Osteocyte (in vitro differentiated cells): ENCODE measurements around the gene TLCD3A. TPM values are rescaled to one million over a fixed set of nuclear protein-coding genes. Genes with fewer than 3 reads are reported as not detected.
"Not testable (repeated sequence)": the region's sequence is repeated elsewhere in the genome, so short reads cannot be mapped to it uniquely, and the experiment has no call there.

Source experiments
- DNase-seq: peaks from one replicate; pipeline ENCODE4 v3.0.0; 2021; ENCODE audit warnings: mixed read lengths; ENCODE audit not compliant: unreplicated experiment; ENCODE audit errors: extremely low spot score
- H3K27ac Mint-ChIP-seq: one replicate; pipeline ENCODE4 v1.8.0; 2021; ENCODE audit warnings: mild to moderate bottlenecking, mixed read lengths; ENCODE audit not compliant: unreplicated experiment
- H3K27me3 Mint-ChIP-seq: one replicate; pipeline ENCODE4 v1.8.0; 2021; ENCODE audit warnings: mixed read lengths; ENCODE audit not compliant: unreplicated experiment
- H3K36me3 Mint-ChIP-seq: one replicate; pipeline ENCODE4 v1.8.0; 2021; ENCODE audit warnings: mixed read lengths; ENCODE audit not compliant: unreplicated experiment
- H3K4me1 Mint-ChIP-seq: one replicate; pipeline ENCODE4 v1.8.0; 2021; ENCODE audit warnings: mixed read lengths; ENCODE audit not compliant: unreplicated experiment
- H3K4me3 Mint-ChIP-seq: one replicate; pipeline ENCODE4 v1.8.0; 2021; ENCODE audit warnings: mild to moderate bottlenecking, moderate library complexity, mixed read lengths; ENCODE audit not compliant: unreplicated experiment
- H3K9me3 Mint-ChIP-seq: one replicate; pipeline ENCODE4 v1.8.0; 2021; ENCODE audit warnings: mixed read lengths; ENCODE audit not compliant: unreplicated experiment
- CTCF ChIP-seq: fragments of 200-600 bp; sonication (generic); IDR thresholded peaks from 2 replicates; pipeline ENCODE4 v1.5.0; 2021; ENCODE audit warnings: antibody characterized with exemption, mild to moderate bottlenecking, moderate library complexity
- total RNA-seq: library from RNA; stranded (reverse); gene quantifications from 2 replicates; pipeline ENCODE4 v1.2.1, GENCODE V29; 2021

The TLCD3A gene
- total RNA-seq, 1 donor from 2014 or later: 23.7 TPM

GRCh38 chr17:753418-753817 is 21.0 kb downstream of the TLCD3A start:
- no peaks in the 10 kb centered on the region for H3K9me3 Mint-ChIP-seq
- no peak overlapping the region for H3K27ac Mint-ChIP-seq

GRCh38 chr17:755319-755961 is 23.0 kb downstream of the TLCD3A start:
- not testable (repeated sequence) for H3K9me3 Mint-ChIP-seq, H3K4me3 Mint-ChIP-seq, H3K27me3 Mint-ChIP-seq, DNase-seq, H3K27ac Mint-ChIP-seq
- Mint-ChIP-seq H3K36me3 (peaks cover 25% of the 10 kb centered on the region), H3K4me1 (peaks cover 19% of the 10 kb centered on the region)

More at GRCh38 chr17:753418-753817, 21.0 kb downstream of the TLCD3A start:
- H3K27me3 Mint-ChIP-seq: no peaks in the 10 kb centered on the region
- peaks cover 17% of the 10 kb centered on the region for H3K36me3 Mint-ChIP-seq
- peaks cover 23% of the 10 kb centered on the region for H3K4me1 Mint-ChIP-seq
- DNase-seq: no peak
- no peak for TF ChIP-seq CTCF
- H3K4me3 Mint-ChIP-seq: peak overlapping the region; percentile 42

GRCh38 chr17:756010-756567 is 23.7 kb downstream of the TLCD3A start:
- not testable (repeated sequence) for H3K27me3 Mint-ChIP-seq, H3K4me3 Mint-ChIP-seq, H3K27ac Mint-ChIP-seq, DNase-seq, H3K9me3 Mint-ChIP-seq
- peaks cover 12% of the 10 kb centered on the region for H3K4me1 Mint-ChIP-seq
- peaks cover 25% of the 10 kb centered on the region for H3K36me3 Mint-ChIP-seq

- Mint-ChIP-seq H3K27me3 (no peaks in the 10 kb centered on the region), H3K4me1 (no peaks in the 10 kb centered on the region), H3K9me3 (no peaks in the 10 kb centered on the region), H3K27ac (no peak overlapping the region), H3K4me3 (no peak overlapping the region), H3K36me3 (peaks cover 42% of the 10 kb centered on the region)
- no peak for TF ChIP-seq CTCF
- DNase-seq: no peak
Observed at GRCh38 chr17:759964-760363, 27.6 kb downstream of the TLCD3A start.

- H3K4me3 Mint-ChIP-seq: no peak overlapping the region
- TF ChIP-seq CTCF: no peak
- DNase-seq: no peak
- H3K36me3 Mint-ChIP-seq: peaks cover 46% of the 10 kb centered on the region
- no peaks in the 10 kb centered on the region for H3K27me3 Mint-ChIP-seq
- no peaks in the 10 kb centered on the region for H3K9me3 Mint-ChIP-seq
- no peaks in the 10 kb centered on the region for H3K4me1 Mint-ChIP-seq
- H3K27ac Mint-ChIP-seq: no peak overlapping the region
Observed at GRCh38 chr17:760371-760770, 28.0 kb downstream of the TLCD3A start.

- no peak for DNase-seq
- Mint-ChIP-seq H3K36me3 (peaks cover 49% of the 10 kb centered on the region), H3K4me3 (no peak overlapping the region), H3K9me3 (no peaks in the 10 kb centered on the region), H3K27ac (no peak overlapping the region), H3K4me1 (no peaks in the 10 kb centered on the region), H3K27me3 (no peaks in the 10 kb centered on the region)
- no peak for TF ChIP-seq CTCF
Observed at GRCh38 chr17:767076-767475, 34.7 kb downstream of the TLCD3A start.
